ENCODE measurements around the gene CRAT. TPM values are rescaled to one million over a fixed set of nuclear protein-coding genes. Genes with fewer than 3 reads are reported as not detected.

Gene CRAT
- polyA plus RNA-seq, 1 experiment = 24.3 TPM

GRCh38 chr9:129136446-129137035 lies 25.9 kb upstream of the CRAT start:
- POLR2A ChIA-PET = no interaction called here

GRCh38 chr9:129135476-129135875 lies 24.9 kb upstream of the CRAT start:
- no peaks in the 10 kb centered on the region for H3K27me3 ChIP-seq (ENCODE audit: control insufficient read depth, insufficient read depth, low read length)
- CTCF ChIA-PET = interaction anchor here (0.6 to 16.1 kb wide), 2 partner anchors 24 to 487 kb away, joined by 3 to 302 read pairs; partner anchors contain the start of genes C9orf50, NTMT1 and PTPA
- H3K4me3 ChIP-seq (ENCODE audit: low read depth, low read length) = no peak overlapping the region
- no peak for DNase-seq (ENCODE audit: low read depth, low spot score)
- no peak for TF ChIP-seq CTCF (IDR thresholded peaks at IDR 0.05; ENCODE audit: low read depth, low read length)
- no peaks in the 10 kb centered on the region; the same call in 1 of the 2 replicates for H3K9me3 ChIP-seq (ENCODE audit: control insufficient read depth, insufficient read depth, low read length)
- POLR2A ChIA-PET = interaction anchor here (0.6 to 0.7 kb wide), 2 partner anchors 26 to 898 kb away, joined by 5 to 7 read pairs; no protein-coding TSS in a partner anchor
- peak overlapping the region; percentile 11 for H3K27ac ChIP-seq (ENCODE audit: low read depth, low read length)

More at GRCh38 chr9:129136446-129137035, 25.9 kb upstream of the CRAT start:
- CTCF ChIA-PET = interaction anchor here (1.1 to 16.1 kb wide), 2 partner anchors 478 to 486 kb away, joined by 3 to 302 read pairs; partner anchors contain the start of genes C9orf50 and NTMT1
- no peaks in the 10 kb centered on the region for H3K27me3 ChIP-seq (ENCODE audit: control insufficient read depth, insufficient read depth, low read length)
- no peak for DNase-seq (ENCODE audit: low read depth, low spot score)
- no peaks in the 10 kb centered on the region; the same call in 1 of the 2 replicates for H3K9me3 ChIP-seq (ENCODE audit: control insufficient read depth, insufficient read depth, low read length)
- no peak overlapping the region for H3K4me3 ChIP-seq (ENCODE audit: low read depth, low read length)
- no peak overlapping the region for H3K27ac ChIP-seq (ENCODE audit: low read depth, low read length)
- no peak for TF ChIP-seq CTCF (IDR thresholded peaks at IDR 0.05; ENCODE audit: low read depth, low read length)

- no peak for DNase-seq (ENCODE audit: low read depth, low spot score)
- no peaks in the 10 kb centered on the region for H3K9me3 ChIP-seq (ENCODE audit: control insufficient read depth, insufficient read depth, low read length)
- no peak for TF ChIP-seq CTCF (IDR thresholded peaks at IDR 0.05; ENCODE audit: low read depth, low read length)
- H3K27me3 ChIP-seq (ENCODE audit: control insufficient read depth, insufficient read depth, low read length) = no peaks in the 10 kb centered on the region
- no peak overlapping the region for H3K4me3 ChIP-seq (ENCODE audit: low read depth, low read length)
- CTCF ChIA-PET = interaction anchor here (1.8 to 16.1 kb wide), 7 partner anchors 8 to 653 kb away, joined by 5 to 302 read pairs (median 12); partner anchors contain the start of genes C9orf50 and NTMT1
- POLR2A ChIA-PET = interaction anchor here (0.5 kb wide), 1 partner anchor 217 kb away, joined by 3 read pairs; no protein-coding TSS in a partner anchor
- no peak overlapping the region for H3K27ac ChIP-seq (ENCODE audit: low read depth, low read length)
These were observed 22.5 kb upstream of the CRAT start for GRCh38 chr9:129133082-129133481.

GRCh38 chr9:129131300-129132145 lies 20.9 kb upstream of the CRAT start:
- Histone ChIP-seq H3K9me3 (ENCODE audit: control insufficient read depth, insufficient read depth, low read length) (no peaks in the 10 kb centered on the region), H3K27me3 (ENCODE audit: control insufficient read depth, insufficient read depth, low read length) (no peaks in the 10 kb centered on the region), H3K4me3 (ENCODE audit: low read depth, low read length) (no peak overlapping the region), H3K27ac (ENCODE audit: low read depth, low read length) (peak overlapping the region; percentile 3)
- CTCF ChIA-PET = interaction anchor here (0.5 to 16.1 kb wide), 54 partner anchors 9 to 655 kb away, joined by 3 to 302 read pairs (median 4); partner anchors contain the start of genes C9orf50, IER5L, NTMT1 and PTPA
- TF ChIP-seq CTCF (IDR thresholded peaks at IDR 0.05; ENCODE audit: low read depth, low read length) = peak; percentile 99
- DNase-seq (ENCODE audit: low read depth, low spot score) = no peak
- POLR2A ChIA-PET = interaction anchor here (0.6 to 1.2 kb wide), 7 partner anchors 9 to 352 kb away, joined by 3 to 9 read pairs (median 3); partner anchors contain the start of gene IER5L

All from AG04450 (cell line).